T-cell (primary cell): Measurements from ENCODE around the gene TMEM179B. TPM values are rescaled to one million over a fixed set of nuclear protein-coding genes. Genes with fewer than 3 reads are reported as not detected.
"Not testable (repeated sequence)": the region's sequence is repeated elsewhere in the genome, so short reads cannot be mapped to it uniquely, and the experiment has no call there.

Source experiments
- ATAC-seq, 4 experiments: fragments of 200-7000 bp in 3 of 4; fragments of 150-1000 bp in 1 of 4; cut with Tn5 transposase; replicated peaks in 1 of 4; 1 replicate in 3 of 4; 2 replicates in 1 of 4; pipeline ENCODE4 v1.10.0; 2021; ENCODE audit warnings: moderate library complexity in 3 of 4, mild to moderate bottlenecking in 2 of 4, moderate number of reproducible peaks in 1 of 4
- CTCF ChIA-PET, 2 donors: fragments of 300-600 bp; sonication (Branson Sonifier 250); formaldehyde crosslinking; loops; one replicate each; lab custom pipeline; 2022; ENCODE audit warnings: antibody characterized with exemption in 2 of 2; lab: Charles Lee
- POLR2A ChIA-PET, 2 donors: fragments of 300-600 bp; sonication (Branson Sonifier 250); formaldehyde crosslinking; loops; one replicate each; lab custom pipeline; 2022; ENCODE audit warnings: antibody characterized with exemption in 2 of 2; lab: Charles Lee
- DNase-seq, 35 experiments: peaks; one replicate each; pipeline versions ENCODE4 v3.0.0 to v3.0.0-alpha.2; 2013 to 2023
- H3K27ac ChIP-seq: one replicate; pipeline ENCODE4 v1.5.1; 2013; ENCODE audit warnings: low read length
- H3K27me3 ChIP-seq, 2 experiments: replicated peaks in 1 of 2; 1 replicate in 1 of 2; 2 replicates in 1 of 2; pipeline versions ENCODE4 v1.6.1 to v1.7.0; 2013; ENCODE audit warnings: low read length in 1 of 2, mixed read lengths in 1 of 2; ENCODE audit not compliant: control insufficient read depth in 2 of 2, insufficient read depth in 2 of 2; ENCODE audit errors: extremely low read depth in 1 of 2
- H3K36me3 ChIP-seq, 2 donors: 1 replicate in 1 of 2; 2 replicates in 1 of 2; pipeline versions ENCODE4 v1.6.1 to v1.7.0; 2013; ENCODE audit warnings: low read length in 1 of 2; ENCODE audit not compliant: control insufficient read depth in 2 of 2, insufficient read depth in 1 of 2; ENCODE audit errors: extremely low read depth in 1 of 2
- H3K4me1 ChIP-seq, 2 experiments: 1 replicate in 1 of 2; 2 replicates in 1 of 2; pipeline versions ENCODE4 v1.6.1 to v1.7.0; 2013; ENCODE audit warnings: low read length in 2 of 2, mixed read lengths in 1 of 2; ENCODE audit not compliant: insufficient read depth in 2 of 2, control insufficient read depth in 1 of 2; ENCODE audit errors: extremely low read depth in 1 of 2
- H3K4me3 ChIP-seq, 2 donors: 1 replicate in 1 of 2; 2 replicates in 1 of 2; pipeline versions ENCODE4 v1.5.1 to v1.7.0; 2013; ENCODE audit warnings: mild to moderate bottlenecking in 2 of 2, low read length in 1 of 2, moderate library complexity in 1 of 2; ENCODE audit not compliant: control insufficient read depth in 1 of 2; ENCODE audit errors: extremely low read depth in 1 of 2
- H3K9me3 ChIP-seq: 2 replicates; pipeline ENCODE4 v1.7.0; 2013
- H3K27ac Mint-ChIP-seq, 2 donors: one replicate each; pipeline ENCODE4 v1.8.0; 2020 to 2021; ENCODE audit warnings: mild to moderate bottlenecking in 2 of 2, mixed read lengths in 2 of 2
- H3K27me3 Mint-ChIP-seq, 2 donors: one replicate each; pipeline ENCODE4 v1.8.0; 2021 to 2022; ENCODE audit warnings: mixed read lengths in 2 of 2
- H3K36me3 Mint-ChIP-seq: one replicate; pipeline ENCODE4 v1.8.0; 2021; ENCODE audit warnings: mixed read lengths
- H3K4me1 Mint-ChIP-seq, 3 donors: one replicate each; pipeline ENCODE4 v1.8.0; 2020 to 2022; ENCODE audit warnings: mixed read lengths in 3 of 3, mild to moderate bottlenecking in 1 of 3
- H3K4me3 Mint-ChIP-seq, 3 donors: one replicate each; pipeline ENCODE4 v1.8.0; 2020 to 2022; ENCODE audit warnings: mild to moderate bottlenecking in 3 of 3, mixed read lengths in 3 of 3, moderate library complexity in 3 of 3
- H3K9me3 Mint-ChIP-seq, 3 donors: one replicate each; pipeline ENCODE4 v1.8.0; 2020 to 2022; ENCODE audit warnings: mixed read lengths in 3 of 3
- whole genome bisulfite sequencing: methylation state at CpG from one replicate; pipeline ENCODE4 v1.1.5; 2013; ENCODE audit warnings: missing lambda C conversion rate; ENCODE audit not compliant: insufficient coverage; 5-methylcytosine and 5-hydroxymethylcytosine counted together
- total RNA-seq, 35 experiments: library from RNA in 6 of 35; stranded (reverse) in 6 of 35; fragments of 120-200 nt in 1 of 35; gene quantifications; one replicate each; pipeline versions ENCODE4 v1.2.1 to v1.2.4 and lab custom pipeline; 2013 to 2026

Gene TMEM179B
- total RNA-seq, 5 donors from 2014 or later (not counting 1 experiment from before 2014, with no cell fraction given): 27.7 to 53.3 (median 46.5) TPM

DNA sequence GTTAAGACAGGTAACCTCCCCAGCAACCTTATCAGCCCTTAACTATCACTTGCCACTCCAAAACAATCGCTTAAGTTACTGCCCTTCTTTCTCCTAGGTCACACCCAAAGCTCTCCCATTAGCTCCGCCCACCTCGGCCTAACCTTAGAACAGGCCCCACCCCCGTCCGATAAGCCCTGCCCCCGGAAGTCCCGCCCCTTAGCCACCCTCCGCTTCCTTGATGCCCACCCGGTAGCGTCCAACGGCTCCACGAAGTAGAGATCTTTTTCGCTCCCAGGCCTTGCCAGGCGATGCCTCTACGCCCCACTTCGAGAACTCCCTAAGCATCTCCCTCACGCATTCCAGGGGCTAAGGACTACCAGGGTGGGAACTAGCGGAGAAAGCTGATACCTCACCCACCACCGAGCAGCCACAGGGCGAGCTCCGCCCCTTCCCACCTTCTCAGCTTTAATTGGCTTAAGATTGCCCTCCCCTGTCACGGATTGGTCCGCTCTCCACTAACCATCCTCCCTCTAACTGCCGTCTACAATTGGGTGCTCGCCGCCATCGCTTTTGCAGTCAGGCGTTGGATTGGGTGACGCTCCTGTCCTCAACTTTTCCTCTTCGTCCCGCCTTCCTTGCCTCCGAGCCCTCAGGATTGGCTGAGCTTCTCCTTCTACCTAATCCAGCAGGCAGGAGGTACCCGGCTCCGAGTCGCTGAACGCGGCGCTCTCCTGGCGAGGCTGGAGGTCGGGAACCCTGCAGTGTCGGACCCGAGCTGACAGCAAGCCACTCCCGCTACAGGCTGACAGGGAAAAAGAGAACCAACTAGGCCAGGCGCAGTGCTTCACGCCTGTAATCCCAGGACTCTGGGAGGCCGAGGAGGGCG, 33.2 kb upstream of the TMEM179B start, which contains the start of gene ZBTB3:
Gene ZBTB3, minus strand, starts transcription at position 425 of the 868 bp plus-strand sequence. CDS start 496 bp downstream, outside the sequence.
- Mint-ChIP-seq H3K9me3 (no peaks in the 10 kb centered on the region), H3K27ac (peak within 1 kb of the TSS; percentile 96 to 99), H3K27me3 (no peaks in the 10 kb centered on the region), H3K4me3 (peak within 1 kb of the TSS; percentile 83 to 97 (median 91)), H3K36me3 (peaks cover 9% of the 10 kb centered on the region), H3K4me1 (peaks cover 15 to 30% (median 28%) of the 10 kb centered on the region in 3 donors)
- Histone ChIP-seq H3K4me1 (peaks cover 4 to 37% of the 10 kb centered on the region in 2 experiments), H3K9me3 (no peaks in the 10 kb centered on the region), H3K27ac (peak within 1 kb of the TSS; percentile 76), H3K36me3 (peaks cover 9 to 29% of the 10 kb centered on the region in 2 donors), H3K27me3 (no peaks in the 10 kb centered on the region), H3K4me3 (peak within 1 kb of the TSS; percentile 81 to 88)
- under 1% methylated on average over 41 of the region's 47 CpGs for WGBS
- ATAC-seq (peak; percentile 94 to 95 (median 95)), DNase-seq (peak; percentile 92 to 99 (median 96))
- ChIA-PET CTCF (interaction anchor here (0.5 to 2.1 kb wide), 32 partner anchors 9 to 364 kb away, joined by 3 to 32 read pairs (median 4); partner anchors contain the start of genes TMEM179B (in 2 of the 2), C11orf98 (in 1 of the 2), CSKMT (in 1 of the 2) and HNRNPUL2 (in 1 of the 2)), POLR2A (interaction anchor here (0.5 to 2.0 kb wide), 24 partner anchors 8 to 180 kb away, joined by 3 to 20 read pairs (median 5); partner anchors contain the start of genes C11orf98 (in 1 of the 2), CSKMT (in 1 of the 2), EEF1G (in 1 of the 2) and HNRNPUL2 (in 1 of the 2))

DNA sequence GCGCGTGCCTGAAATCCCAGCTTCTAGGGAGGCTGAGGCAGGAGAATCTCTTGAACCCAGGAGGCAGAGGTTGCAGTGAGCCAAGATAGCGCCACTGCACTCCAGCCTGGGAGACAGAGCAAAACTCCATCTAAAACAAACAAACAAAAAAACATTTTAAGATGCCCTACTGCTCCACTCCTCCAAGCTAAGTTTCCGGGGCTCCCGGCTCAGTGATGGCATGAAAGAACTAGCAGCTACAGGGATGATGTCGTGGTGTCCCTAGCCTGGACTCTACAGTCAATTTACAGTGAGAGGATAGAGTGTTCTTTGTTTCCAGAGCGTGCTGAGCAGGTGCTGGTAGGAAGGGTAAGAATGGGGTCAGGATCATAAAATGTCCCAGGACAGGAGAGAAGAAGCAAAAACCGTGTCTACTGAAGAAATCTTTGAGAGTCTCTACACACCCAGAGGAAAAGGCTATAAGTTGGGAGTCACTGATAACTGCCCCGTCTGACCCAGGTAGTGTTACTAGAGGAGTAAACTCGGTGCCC, 32.1 kb upstream of the TMEM179B start:
- no peaks in the 10 kb centered on the region for H3K27me3 Mint-ChIP-seq
- H3K27ac ChIP-seq: no peak overlapping the region
- peak overlapping the region; percentile 65 to 97 (median 83) for H3K4me3 Mint-ChIP-seq
- H3K4me3 ChIP-seq: no peak overlapping the region
- ATAC-seq (no peak), DNase-seq (no peak)
- peaks cover 4% of the 10 kb centered on the region for H3K36me3 Mint-ChIP-seq
- no peaks in the 10 kb centered on the region for H3K9me3 Mint-ChIP-seq
- H3K4me1 Mint-ChIP-seq: peaks cover 11 to 24% (median 22%) of the 10 kb centered on the region in 3 donors
- ChIA-PET POLR2A (interaction anchor here (0.6 to 2.0 kb wide), 3 partner anchors 9 to 133 kb away, joined by 3 to 20 read pairs (median 4); no protein-coding TSS in a partner anchor), CTCF (interaction anchor here (0.8 to 2.1 kb wide), 2 partner anchors 40 to 100 kb away, joined by 3 to 9 read pairs; no protein-coding TSS in a partner anchor)
- peaks cover 4 to 34% of the 10 kb centered on the region in 2 experiments for H3K4me1 ChIP-seq
- H3K36me3 ChIP-seq: peaks cover 9 to 21% of the 10 kb centered on the region in 2 donors
- H3K9me3 ChIP-seq: no peaks in the 10 kb centered on the region
- H3K27ac Mint-ChIP-seq: peak overlapping the region in 1 of 2 donors; percentile 52
- no peaks in the 10 kb centered on the region for H3K27me3 ChIP-seq
- WGBS: 95% methylated on average over 7 of the region's 10 CpGs

DNA sequence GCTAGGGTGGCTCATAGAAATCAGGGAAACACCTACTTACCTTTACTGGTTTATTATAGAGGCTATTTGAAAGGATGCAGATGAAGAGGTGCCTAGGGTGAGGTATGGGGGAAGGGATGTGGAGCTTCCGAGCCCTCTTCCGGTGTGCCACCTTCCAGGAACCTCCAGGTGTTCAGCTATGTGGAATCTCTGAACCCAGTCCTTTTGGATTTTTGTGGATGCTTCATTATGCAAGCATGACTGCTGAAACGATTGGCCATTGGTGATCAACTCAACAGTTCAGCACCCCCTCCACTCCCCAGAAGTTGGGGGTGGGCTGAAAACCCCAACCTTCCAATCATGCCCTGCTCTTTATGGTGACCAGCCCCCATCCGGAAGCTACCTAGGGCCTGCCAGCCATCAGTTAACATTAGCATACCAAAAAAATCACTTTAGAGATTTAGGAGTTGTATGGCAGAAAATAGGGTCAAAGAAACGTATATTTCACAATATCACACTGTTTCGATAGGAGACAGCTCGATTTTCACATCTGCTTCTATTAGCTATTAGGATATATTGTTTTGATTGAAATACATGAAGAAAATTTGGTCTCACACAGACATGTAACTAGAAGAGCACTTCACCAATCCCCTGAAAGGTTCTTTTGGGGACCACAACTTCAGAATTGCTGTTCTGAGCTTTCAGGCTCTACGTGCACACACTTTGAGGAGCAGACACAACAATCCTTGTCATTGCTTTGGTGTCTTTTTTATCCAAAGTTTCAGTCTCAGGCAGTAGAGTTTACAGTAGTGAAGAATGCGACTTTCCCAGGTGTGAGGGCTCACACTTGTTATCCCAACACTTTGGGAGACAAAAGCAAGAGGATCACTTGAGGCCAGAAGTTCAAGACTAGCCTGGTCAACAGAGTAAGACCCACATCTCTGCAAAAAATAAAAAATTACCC, 29.1 kb upstream of the TMEM179B start:
- DNase-seq (no peak), ATAC-seq (no peak)
- H3K4me3 Mint-ChIP-seq: no peak overlapping the region
- Histone ChIP-seq H3K36me3 (peaks cover 0 to 3% of the 10 kb centered on the region in 2 donors), H3K27ac (no peak overlapping the region), H3K4me3 (no peak overlapping the region), H3K27me3 (no peaks in the 10 kb centered on the region), H3K4me1 (peaks cover 11 to 32% of the 10 kb centered on the region in 2 experiments), H3K9me3 (no peaks in the 10 kb centered on the region)
- H3K9me3 Mint-ChIP-seq: no peaks in the 10 kb centered on the region
- H3K4me1 Mint-ChIP-seq: peaks cover 25 to 28% (median 26%) of the 10 kb centered on the region in 3 donors
- H3K27me3 Mint-ChIP-seq: no peaks in the 10 kb centered on the region
- WGBS: 100% methylated on average over 2 of the region's 9 CpGs
- no peak overlapping the region for H3K27ac Mint-ChIP-seq
- POLR2A ChIA-PET: interaction anchor here in 1 of 2 donors (0.7 kb wide), 2 partner anchors 7 to 9 kb away, joined by 4 to 5 read pairs; no protein-coding TSS in a partner anchor
- CTCF ChIA-PET: no interaction called here
- peaks cover 3% of the 10 kb centered on the region for H3K36me3 Mint-ChIP-seq

DNA sequence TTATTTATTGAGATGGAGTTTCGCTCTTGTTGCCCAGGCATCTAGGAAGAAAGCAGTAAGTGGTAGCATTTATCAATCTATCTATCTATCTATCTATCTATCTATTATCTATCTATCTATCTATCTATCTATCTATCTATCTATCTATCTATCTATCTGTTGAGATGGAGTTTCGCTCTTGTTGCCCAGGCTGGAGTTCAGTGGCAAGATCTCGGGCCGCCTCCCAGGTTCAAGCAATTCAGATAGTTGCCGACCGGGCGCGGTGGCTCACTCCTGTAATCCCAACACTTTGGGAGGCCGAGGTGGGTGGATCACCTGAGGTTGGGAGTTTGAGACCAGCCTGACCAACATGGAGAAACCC, 26.4 kb upstream of the TMEM179B start:
- not testable (repeated sequence) for H3K36me3 ChIP-seq, H3K36me3 Mint-ChIP-seq, DNase-seq, H3K27me3 ChIP-seq, ATAC-seq, H3K27me3 Mint-ChIP-seq, H3K9me3 ChIP-seq, H3K9me3 Mint-ChIP-seq
- H3K4me3 Mint-ChIP-seq: peak overlapping the region; percentile 92 to 98 (median 96)
- peak overlapping the region; percentile 67 to 98 for H3K27ac Mint-ChIP-seq
- CTCF ChIA-PET: interaction anchor here (0.6 to 1.1 kb wide), 5 partner anchors 10 to 261 kb away, joined by 3 read pairs; partner anchors contain the start of gene TAF6L (in 1 of the 2)
- POLR2A ChIA-PET: interaction anchor here (0.5 to 0.6 kb wide), 3 partner anchors 24 to 96 kb away, joined by 3 to 7 read pairs (median 4); partner anchors contain the start of genes C11orf98 (in 1 of the 2) and CSKMT (in 1 of the 2)
- H3K27ac ChIP-seq: peak overlapping the region; percentile 16
- H3K4me3 ChIP-seq: peak overlapping the region in 1 of 2 donors; percentile 80
- H3K4me1 Mint-ChIP-seq: peaks cover 22 to 26% (median 25%) of the 10 kb centered on the region in 3 donors
- WGBS: no CpG with 5 or more reads among the region's 9 CpGs
- H3K4me1 ChIP-seq: peaks cover 7 to 29% of the 10 kb centered on the region in 2 experiments

DNA sequence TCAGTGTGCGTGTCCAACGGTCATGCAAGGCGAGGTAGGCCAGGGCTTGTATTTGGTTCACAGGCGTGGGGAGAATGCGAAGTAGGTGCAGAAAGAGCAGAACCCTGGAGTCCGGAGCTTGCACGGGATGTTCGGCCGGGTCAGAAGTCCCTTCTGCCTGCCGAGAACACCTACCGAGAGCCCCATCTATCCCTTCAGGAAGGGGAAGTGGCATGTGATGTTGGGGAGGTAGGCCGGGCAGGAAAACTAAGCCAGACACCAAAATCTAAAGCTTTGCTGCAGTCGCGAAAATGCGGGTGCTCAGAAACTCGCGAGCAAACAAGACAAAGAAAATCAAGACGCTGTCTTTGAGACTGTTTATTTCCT, 16.4 kb upstream of the TMEM179B start:
- peaks cover 15% of the 10 kb centered on the region for H3K36me3 Mint-ChIP-seq
- peaks cover 4 to 25% of the 10 kb centered on the region in 2 donors for H3K36me3 ChIP-seq

More for the DNA sequence above, 16.4 kb upstream of the TMEM179B start:
- Histone ChIP-seq H3K4me3 (peak overlapping the region; percentile 67 to 82), H3K4me1 (peaks cover 8 to 26% of the 10 kb centered on the region in 2 experiments), H3K27me3 (no peaks in the 10 kb centered on the region), H3K9me3 (no peaks in the 10 kb centered on the region), H3K27ac (peak overlapping the region; percentile 77)
- peak overlapping the region; percentile 94 to 95 for H3K27ac Mint-ChIP-seq
- no peaks in the 10 kb centered on the region for H3K27me3 Mint-ChIP-seq
- peak in 3 of 4 experiments; percentile 3 to 8 (median 6) for ATAC-seq
- CTCF ChIA-PET: interaction anchor here (0.5 to 2.6 kb wide), 7 partner anchors 9 to 86 kb away, joined by 3 to 9 read pairs (median 3); partner anchors contain the start of genes POLR2G (in 2 of the 2), TMEM223 (in 1 of the 2) and ZBTB3 (in 1 of the 2)
- 2% methylated on average over 6 of the region's 18 CpGs for WGBS
- DNase-seq: peak in 4 of 35 experiments; percentile 15 to 32 (median 16)
- peaks cover 21 to 28% (median 27%) of the 10 kb centered on the region in 3 donors for H3K4me1 Mint-ChIP-seq
- POLR2A ChIA-PET: interaction anchor here in 1 of 2 donors (0.6 to 1.0 kb wide), 2 partner anchors 39 to 85 kb away, joined by 3 to 4 read pairs; no protein-coding TSS in a partner anchor
- peak overlapping the region; percentile 88 to 94 (median 92) for H3K4me3 Mint-ChIP-seq
- no peaks in the 10 kb centered on the region for H3K9me3 Mint-ChIP-seq
